Kasumi-1 (cell line): ENCODE measurements around the gene APOH.

ENCODE experiments used
- DNase-seq, 2 experiments: peaks; one replicate each; lab custom pipeline; 2025; lab: John Stamatoyannopoulos, UW

APOH gene

GRCh38 chr17:66191593-66192377 is 37.4 kb downstream of the APOH start, which contains the start of gene CEP112:
TSS of gene CEP112 (minus strand) at chr17:66192133.
- peak; percentile 60 to 62 for DNase-seq

- no peak for DNase-seq
Observed at GRCh38 chr17:66190738-66191592, 38.2 kb downstream of the APOH start.

- no peak for DNase-seq
Observed at GRCh38 chr17:66187718-66188117, 41.5 kb downstream of the APOH start.

- DNase-seq = no peak
Observed at GRCh38 chr17:66185862-66186261, 43.4 kb downstream of the APOH start.

- DNase-seq = no peak
Observed at GRCh38 chr17:66184392-66184791, 44.8 kb downstream of the APOH start.

GRCh38 chr17:66183529-66183928 is 45.7 kb downstream of the APOH start:
- DNase-seq = no peak

GRCh38 chr17:66178642-66179041 is 50.6 kb downstream of the APOH start:
- DNase-seq = no peak

- DNase-seq = no peak
Observed at GRCh38 chr17:66177048-66177447, 52.2 kb downstream of the APOH start.

- DNase-seq = no peak
Observed at GRCh38 chr17:66175892-66176291, 53.3 kb downstream of the APOH start.

- no peak for DNase-seq
Observed at GRCh38 chr17:66172691-66173223, 56.5 kb downstream of the APOH start.

- DNase-seq = no peak
Observed at GRCh38 chr17:66172144-66172543, 57.1 kb downstream of the APOH start.

- DNase-seq = no peak
Observed at GRCh38 chr17:66171692-66172091, 57.5 kb downstream of the APOH start.

GRCh38 chr17:66171172-66171571 is 58.0 kb downstream of the APOH start:
- DNase-seq = no peak

- no peak for DNase-seq
Observed at GRCh38 chr17:66169839-66170238, 59.4 kb downstream of the APOH start.

- no peak for DNase-seq
Observed at GRCh38 chr17:66167189-66167815, 61.9 kb downstream of the APOH start.

- DNase-seq = peak; percentile 71 to 80
Observed at GRCh38 chr17:66165537-66166123, 63.6 kb downstream of the APOH start.
